SK-N-SH (cell line): ENCODE data around the gene ANGPTL7. TPM values are rescaled to one million over a fixed set of nuclear protein-coding genes. Genes with fewer than 3 reads are reported as not detected.
"Not testable (repeated sequence)": the region's sequence is repeated elsewhere in the genome, so short reads cannot be mapped to it uniquely, and the experiment has no call there.

Experiments used
- CTCF ChIA-PET: fragments of 300-600, 350-600 bp; formaldehyde crosslinking; extraction: SDS; loops from one replicate; lab custom pipeline; 2021; lab: Yijun Ruan, JAX
- POLR2A ChIA-PET: fragments of 350-600 bp; sonication (Branson Sonifier 250); formaldehyde crosslinking; extraction: SDS; loops from one replicate; lab custom pipeline; 2020; ENCODE audit warnings: antibody characterized with exemption, inconsistent platforms; lab: Yijun Ruan, JAX
- DNase-seq: peaks from one replicate; pipeline ENCODE4 v3.0.0; 2012
- H2AFZ ChIP-seq: fragments of 200-600 bp; sonication (generic); 2 replicates; pipeline ENCODE4 v1.8.1; 2016; ENCODE audit warnings: antibody characterized with exemption, mild to moderate bottlenecking, low read depth
- H3F3A ChIP-seq: fragments of 200-600 bp; sonication (generic); replicated peaks from 2 replicates; pipeline ENCODE3; 2016; ENCODE audit warnings: antibody characterized with exemption, mild to moderate bottlenecking; ENCODE audit not compliant: insufficient read depth
- H3K27ac ChIP-seq, 2 experiments: fragments of 200-500 bp in 1 of 2; fragments of 200-600 bp in 1 of 2; sonication (Bioruptor generic) in 1 of 2; sonication (generic), shearing (Covaris generic) in 1 of 2; 2 replicates each; pipeline versions ENCODE4 v1.5.1 to v1.6.1; 2014 to 2016; ENCODE audit warnings: low read depth in 2 of 2, inconsistent platforms in 1 of 2, low read length in 1 of 2, mild to moderate bottlenecking in 1 of 2, mixed read lengths in 1 of 2
- H3K27me3 ChIP-seq: fragments of 200-600 bp; sonication (generic), shearing (Covaris generic); 2 replicates; pipeline ENCODE4 v1.6.1; 2016; ENCODE audit warnings: mixed run types; ENCODE audit not compliant: insufficient read depth
- H3K36me3 ChIP-seq, 2 experiments: fragments of 200-500 bp in 1 of 2; fragments of 200-600 bp in 1 of 2; sonication (Bioruptor generic) in 1 of 2; sonication (generic) in 1 of 2; replicated peaks in 1 of 2; 2 replicates each; pipeline versions ENCODE3 to v1.5.1; 2014 to 2016; ENCODE audit warnings: low read length in 1 of 2, mild to moderate bottlenecking in 1 of 2; ENCODE audit not compliant: insufficient read depth in 2 of 2, control insufficient read depth in 1 of 2
- H3K4me1 ChIP-seq, 2 experiments: fragments of 200-500 bp in 1 of 2; fragments of 200-600 bp in 1 of 2; sonication (Bioruptor generic) in 1 of 2; sonication (generic), shearing (Covaris generic) in 1 of 2; 2 replicates each; pipeline versions ENCODE4 v1.5.1 to v1.6.1; 2014 to 2016; ENCODE audit warnings: low read depth in 1 of 2, low read length in 1 of 2, mixed run types in 1 of 2; ENCODE audit not compliant: insufficient read depth in 2 of 2, control insufficient read depth in 1 of 2
- H3K4me2 ChIP-seq: fragments of 200-600 bp; sonication (generic), shearing (Covaris generic); 2 replicates; pipeline ENCODE4 v1.6.1; 2017; ENCODE audit warnings: mixed run types
- H3K4me3 ChIP-seq, 2 experiments: fragments of 200-500 bp in 1 of 2; fragments of 200-600 bp in 1 of 2; sonication (Bioruptor generic) in 1 of 2; sonication (generic), shearing (Covaris generic) in 1 of 2; 2 replicates each; pipeline versions ENCODE4 v1.5.1 to v1.8.1; 2014 to 2016; ENCODE audit warnings: low read depth in 2 of 2, inconsistent platforms in 1 of 2, low read length in 1 of 2, mild to moderate bottlenecking in 1 of 2, mixed read lengths in 1 of 2, moderate library complexity in 1 of 2
- H3K79me2 ChIP-seq: fragments of 200-600 bp; sonication (generic); 2 replicates; pipeline ENCODE4 v1.8.1; 2017; ENCODE audit warnings: mild to moderate bottlenecking; ENCODE audit not compliant: insufficient read depth
- H3K9ac ChIP-seq: fragments of 200-600 bp; sonication (generic); 2 replicates; pipeline ENCODE4 v1.6.1; 2017; ENCODE audit warnings: mixed run types
- H3K9me2 ChIP-seq: fragments of 200-600 bp; sonication (generic); 2 replicates; pipeline ENCODE4 v1.6.1; 2017; ENCODE audit warnings: mixed run types
- H3K9me3 ChIP-seq: fragments of 200-600 bp; sonication (generic); 2 replicates; pipeline ENCODE4 v1.6.1; 2017; ENCODE audit warnings: mixed run types, mild to moderate bottlenecking, moderate library complexity
- H4K20me1 ChIP-seq: fragments of 200-600 bp; sonication (generic); 2 replicates; pipeline ENCODE4 v1.6.1; 2017; ENCODE audit warnings: mild to moderate bottlenecking, mixed run types; ENCODE audit not compliant: insufficient read depth
- EP300 ChIP-seq, 2 experiments: IDR thresholded peaks; 2 replicates each; pipeline versions ENCODE4 v1.4.0 to v1.6.1; 2012; ENCODE audit warnings: borderline replicate concordance in 1 of 2, low read depth in 1 of 2, low read length in 1 of 2
- EZH2phosphoT487 ChIP-seq: fragments of 200-600 bp; sonication (generic); IDR thresholded peaks from 2 replicates; pipeline ENCODE4 v1.6.1; 2017; ENCODE audit warnings: low read depth, mixed run types, mild to moderate bottlenecking, antibody characterized with exemption, moderate library complexity, borderline replicate concordance
- FOSL2 ChIP-seq: IDR thresholded peaks from 2 replicates; pipeline ENCODE4 v1.4.0; 2012; ENCODE audit warnings: low read depth, mild to moderate bottlenecking, moderate library complexity, borderline replicate concordance
- FOXJ3 ChIP-seq: sonication (generic); formaldehyde crosslinking; IDR thresholded peaks from 2 replicates; pipeline ENCODE4 v1.5.1; 2020; ENCODE audit warnings: mild to moderate bottlenecking, missing genetic modification reagents
- JUND ChIP-seq: IDR thresholded peaks from 2 replicates; pipeline ENCODE4 v1.4.0; 2012
- MEF2A ChIP-seq: IDR thresholded peaks from 2 replicates; pipeline ENCODE4 v1.4.0; 2012; ENCODE audit warnings: low read depth, borderline replicate concordance
- NFIC ChIP-seq: IDR thresholded peaks from 2 replicates; pipeline ENCODE4 v1.4.0; 2012; ENCODE audit warnings: borderline replicate concordance
- POLR2AphosphoS5 ChIP-seq: IDR thresholded peaks from 2 replicates; pipeline ENCODE4 v1.6.1; 2012; ENCODE audit warnings: low read depth, low read length
- RXRA ChIP-seq: IDR thresholded peaks from 2 replicates; pipeline ENCODE4 v1.4.0; 2012; ENCODE audit warnings: low read depth, mild to moderate bottlenecking, borderline replicate concordance
- SIN3A ChIP-seq: IDR thresholded peaks from 2 replicates; pipeline ENCODE4 v1.6.1; 2012; ENCODE audit warnings: low read depth, mild to moderate bottlenecking, low read length, moderate library complexity, borderline replicate concordance
- TCF12 ChIP-seq: IDR thresholded peaks from 2 replicates; pipeline ENCODE4 v1.4.0; 2012
- YY1 ChIP-seq: IDR thresholded peaks from 2 replicates; pipeline ENCODE4 v1.4.0; 2012; ENCODE audit warnings: low read depth, mild to moderate bottlenecking
- WGBS: methylation state at CpG from one replicate; pipeline ENCODE4 v1.1.6; 2017; ENCODE audit warnings: low lambda C conversion rate; 5-methylcytosine and 5-hydroxymethylcytosine counted together
- polyA plus RNA-seq, 3 experiments: library from polyadenylated mRNA; depleted of rRNA; stranded (reverse); fragments of >200 nt; gene quantifications; 2 replicates each; pipeline ENCODE4 v1.2.3, GENCODE V29; 2012
- TF ChIP-seq, protein P1 (sequence below): IDR thresholded peaks from 2 replicates; pipeline ENCODE4 v1.4.0; 2012; ENCODE audit warnings: low read depth, borderline replicate concordance
- TF ChIP-seq, protein P2 (sequence below): IDR thresholded peaks from 2 replicates; pipeline ENCODE4 v1.4.0; 2012; ENCODE audit warnings: low read depth
- TF ChIP-seq, protein P3 (sequence below): IDR thresholded peaks from 2 replicates; pipeline ENCODE4 v1.4.0; 2012; ENCODE audit warnings: low read depth, borderline replicate concordance

Gene ANGPTL7
- polyA plus RNA-seq, 1 of the 3 experiments (the other 2 are of a cell fraction): 0.08 TPM

DNA sequence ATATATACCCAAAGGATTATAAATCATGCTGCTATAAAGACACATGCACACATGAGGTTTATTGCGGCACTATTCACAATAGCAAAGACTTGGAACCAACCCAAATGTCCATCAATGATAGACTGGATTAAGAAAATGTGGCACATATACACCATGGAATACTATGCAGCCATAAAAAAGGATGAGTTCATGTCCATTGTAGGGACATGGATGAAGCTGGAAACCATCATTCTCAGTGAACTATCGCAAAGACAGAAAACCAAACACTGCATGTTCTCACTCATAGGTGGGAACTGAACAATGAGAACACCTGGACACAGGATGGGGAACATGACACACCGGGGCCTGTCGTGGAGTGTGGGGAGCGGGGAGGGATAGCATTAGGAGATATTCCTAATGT is 22.4 kb upstream of the ANGPTL7 start:
- not testable (repeated sequence) for H3K4me1 ChIP-seq

DNA sequence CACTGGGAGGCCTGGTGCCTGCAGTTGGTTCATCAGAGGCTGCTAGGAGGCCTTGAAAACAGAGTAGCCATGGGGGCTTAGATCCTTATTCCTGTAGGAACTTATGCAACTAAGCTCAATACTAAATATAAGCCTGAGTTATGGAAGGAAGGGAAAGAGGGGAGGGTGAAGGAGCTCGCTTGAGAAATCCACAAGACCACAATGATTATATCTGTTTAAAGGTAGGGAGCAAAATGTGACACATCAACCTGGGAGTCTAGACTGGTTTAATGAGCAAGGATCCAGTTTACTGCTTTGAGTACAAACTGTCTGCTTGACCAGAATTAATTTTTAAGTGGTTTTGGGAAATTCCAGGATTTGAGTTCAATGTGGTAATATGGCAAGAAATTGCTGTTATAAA is 20.4 kb upstream of the ANGPTL7 start:
- no peaks in the 10 kb centered on the region for H3F3A ChIP-seq
- H3K79me2 ChIP-seq: no peaks in the 10 kb centered on the region
- no peak overlapping the region for H3K4me3 ChIP-seq
- TF ChIP-seq, protein P1, sequence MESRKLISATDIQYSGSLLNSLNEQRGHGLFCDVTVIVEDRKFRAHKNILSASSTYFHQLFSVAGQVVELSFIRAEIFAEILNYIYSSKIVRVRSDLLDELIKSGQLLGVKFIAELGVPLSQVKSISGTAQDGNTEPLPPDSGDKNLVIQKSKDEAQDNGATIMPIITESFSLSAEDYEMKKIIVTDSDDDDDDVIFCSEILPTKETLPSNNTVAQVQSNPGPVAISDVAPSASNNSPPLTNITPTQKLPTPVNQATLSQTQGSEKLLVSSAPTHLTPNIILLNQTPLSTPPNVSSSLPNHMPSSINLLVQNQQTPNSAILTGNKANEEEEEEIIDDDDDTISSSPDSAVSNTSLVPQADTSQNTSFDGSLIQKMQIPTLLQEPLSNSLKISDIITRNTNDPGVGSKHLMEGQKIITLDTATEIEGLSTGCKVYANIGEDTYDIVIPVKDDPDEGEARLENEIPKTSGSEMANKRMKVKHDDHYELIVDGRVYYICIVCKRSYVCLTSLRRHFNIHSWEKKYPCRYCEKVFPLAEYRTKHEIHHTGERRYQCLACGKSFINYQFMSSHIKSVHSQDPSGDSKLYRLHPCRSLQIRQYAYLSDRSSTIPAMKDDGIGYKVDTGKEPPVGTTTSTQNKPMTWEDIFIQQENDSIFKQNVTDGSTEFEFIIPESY: no peak
- TF ChIP-seq EP300 (IDR thresholded peaks at IDR 0.05; ENCODE audit: borderline replicate concordance in 1 of 2, low read depth in 1 of 2, low read length in 1 of 2) (no peak), RXRA (no peak), SIN3A (no peak), TCF12 (no peak), MEF2A (no peak), FOXJ3 (CRISPR knock-in tag) (no peak), YY1 (no peak), EZH2phosphoT487 (no peak)
- TF ChIP-seq, all 33 proteins: peak for 0
- Histone ChIP-seq H4K20me1 (no peaks in the 10 kb centered on the region), H3K27me3 (no peaks in the 10 kb centered on the region), H3K9me2 (no peaks in the 10 kb centered on the region), H3K36me3 (peaks cover 2 to 5% of the 10 kb centered on the region in 2 experiments), H3K27ac (no peak overlapping the region), H2AFZ (no peak overlapping the region), H3K4me1 (no peaks in the 10 kb centered on the region), H3K9ac (no peak overlapping the region), H3K9me3 (no peaks in the 10 kb centered on the region), H3K4me2 (no peak overlapping the region)
- DNase-seq: no peak
- CTCF ChIA-PET: interaction anchor here (1.4 kb wide), 1 partner anchor 21 kb away, joined by 4 read pairs; the partner anchor contains the start of gene ANGPTL7
- POLR2A ChIA-PET: no interaction called here
- WGBS: 77% methylated on average over 1 of the region's 1 CpG

More for the DNA sequence above, 22.4 kb upstream of the ANGPTL7 start:
- H3K4me3 ChIP-seq, H3K36me3 ChIP-seq, H3K9me3 ChIP-seq, POLR2A ChIA-PET, H3K79me2 ChIP-seq, H3K9me2 ChIP-seq, H3F3A ChIP-seq, DNase-seq, H3K4me2 ChIP-seq, CTCF ChIA-PET, H2AFZ ChIP-seq, H4K20me1 ChIP-seq, H3K27me3 ChIP-seq, H3K27ac ChIP-seq, H3K9ac ChIP-seq: not testable (repeated sequence)
- 97% methylated on average over 5 of the region's 5 CpGs for WGBS

DNA sequence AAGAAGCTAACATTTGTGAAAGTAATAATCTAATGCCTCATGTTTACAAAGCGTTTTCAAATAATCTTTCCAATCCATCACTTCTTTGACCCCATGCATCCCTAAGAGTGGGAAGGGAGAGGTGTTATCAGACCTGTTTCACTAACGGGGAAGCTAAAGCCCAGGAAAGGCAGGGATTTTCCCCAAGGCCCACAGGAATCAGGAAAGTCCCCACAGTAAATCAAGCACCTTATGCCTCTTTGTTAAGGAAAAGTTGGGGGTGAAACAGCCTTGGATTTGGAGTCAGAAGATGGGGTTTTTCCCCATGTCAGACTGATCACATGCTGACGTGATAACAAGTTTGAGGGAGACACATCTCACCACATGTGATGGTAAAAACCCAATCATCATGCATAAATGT is 20.0 kb upstream of the ANGPTL7 start:
- DNase-seq: no peak
- 90% methylated on average over 3 of the region's 3 CpGs for WGBS
- Histone ChIP-seq H4K20me1 (no peaks in the 10 kb centered on the region), H3K9ac (no peak overlapping the region), H3K4me1 (no peaks in the 10 kb centered on the region), H3K27ac (no peak overlapping the region), H3K79me2 (no peaks in the 10 kb centered on the region), H3K4me2 (no peak overlapping the region), H3K36me3 (peaks cover 2 to 5% of the 10 kb centered on the region in 2 experiments), H3K9me3 (no peaks in the 10 kb centered on the region), H3F3A (no peaks in the 10 kb centered on the region), H3K27me3 (no peaks in the 10 kb centered on the region), H2AFZ (no peak overlapping the region)
- ChIA-PET POLR2A (no interaction called here), CTCF (interaction anchor here (1.1 to 1.5 kb wide), 3 partner anchors 9 to 20 kb away, joined by 3 to 4 read pairs (median 4); partner anchors contain the start of gene ANGPTL7)
- TF ChIP-seq, protein P2, sequence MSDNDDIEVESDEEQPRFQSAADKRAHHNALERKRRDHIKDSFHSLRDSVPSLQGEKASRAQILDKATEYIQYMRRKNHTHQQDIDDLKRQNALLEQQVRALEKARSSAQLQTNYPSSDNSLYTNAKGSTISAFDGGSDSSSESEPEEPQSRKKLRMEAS: no peak
- no peak for TF ChIP-seq RXRA
- no peak for TF ChIP-seq FOXJ3 (CRISPR knock-in tag)
- no peak for TF ChIP-seq EP300 (IDR thresholded peaks at IDR 0.05; ENCODE audit: borderline replicate concordance in 1 of 2, low read depth in 1 of 2, low read length in 1 of 2)
- no peak for TF ChIP-seq YY1
- no peak for TF ChIP-seq NFIC
- no peak for TF ChIP-seq TCF12
- TF ChIP-seq JUND: no peak
- TF ChIP-seq POLR2AphosphoS5: no peak
- TF ChIP-seq, protein P3, sequence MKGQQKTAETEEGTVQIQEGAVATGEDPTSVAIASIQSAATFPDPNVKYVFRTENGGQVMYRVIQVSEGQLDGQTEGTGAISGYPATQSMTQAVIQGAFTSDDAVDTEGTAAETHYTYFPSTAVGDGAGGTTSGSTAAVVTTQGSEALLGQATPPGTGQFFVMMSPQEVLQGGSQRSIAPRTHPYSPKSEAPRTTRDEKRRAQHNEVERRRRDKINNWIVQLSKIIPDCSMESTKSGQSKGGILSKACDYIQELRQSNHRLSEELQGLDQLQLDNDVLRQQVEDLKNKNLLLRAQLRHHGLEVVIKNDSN: no peak
- no peak for TF ChIP-seq FOSL2
- TF ChIP-seq EZH2phosphoT487: no peak
- TF ChIP-seq, all 33 proteins: peak for 0
- H3K4me3 ChIP-seq: no peak overlapping the region
- no peaks in the 10 kb centered on the region for H3K9me2 ChIP-seq
